Measurements from ENCODE around the gene RFT1.
A peak's percentile ranks its signal among the peaks of the same experiment; 100 is the strongest.

Gene RFT1

DNA sequence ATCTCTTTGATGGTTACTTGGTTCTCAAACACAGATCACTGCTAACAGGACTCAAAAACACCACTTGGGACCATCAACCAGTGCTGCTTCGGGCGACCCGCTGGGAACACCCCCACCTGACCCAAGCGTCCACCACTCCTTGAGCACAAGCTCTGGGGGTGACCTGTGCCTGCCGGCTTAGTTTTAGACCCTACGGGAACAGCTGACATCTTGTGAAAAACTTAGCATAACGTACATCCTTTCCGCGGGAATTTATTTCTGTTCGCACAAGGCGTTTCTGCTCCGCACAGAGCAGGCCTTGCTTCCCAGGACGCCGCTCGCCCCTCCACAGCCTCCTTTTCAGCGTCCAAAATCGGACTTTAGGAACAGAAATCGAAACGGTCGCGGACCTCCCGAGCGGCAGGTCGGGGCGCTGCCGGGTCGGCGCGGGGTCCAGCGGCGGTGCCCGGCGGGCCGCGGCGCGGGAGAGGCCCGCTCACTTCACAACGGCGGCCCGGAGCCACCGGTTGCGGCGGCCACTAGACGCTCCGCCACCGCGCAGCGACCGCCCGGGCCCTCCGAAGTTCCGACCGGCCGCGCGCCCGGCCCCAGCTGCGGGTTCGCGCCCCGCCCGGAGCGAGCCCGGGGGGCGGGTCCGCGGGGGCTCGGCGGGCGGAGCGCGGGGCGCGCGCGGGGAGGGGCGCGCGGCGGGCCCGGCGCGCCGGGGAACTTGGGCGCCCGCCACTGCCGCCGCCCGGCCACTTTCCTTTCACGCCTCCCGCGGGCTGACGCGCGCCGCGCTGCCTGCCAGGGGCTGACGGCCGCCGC is 85.3 kb downstream of the RFT1 start:
- no peaks in the 10 kb centered on the region for H3K36me3 ChIP-seq (ENCODE audit: control insufficient read depth, insufficient read depth, low read length)
- H3K27ac ChIP-seq (ENCODE audit: insufficient read depth, low read depth, low read length, poor library complexity, severe bottlenecking): no peak overlapping the region
- peaks cover 6% of the 10 kb centered on the region for H3K4me1 ChIP-seq (ENCODE audit: control insufficient read depth, insufficient read depth, low read length)
- H3K4me3 ChIP-seq (ENCODE audit: insufficient read depth, low read depth, low read length): peak overlapping the region; percentile 70
- H3K9me3 ChIP-seq (ENCODE audit: control insufficient read depth, low read length): no peaks in the 10 kb centered on the region
- H3K27me3 ChIP-seq (ENCODE audit: control insufficient read depth, insufficient read depth, low read length, poor library complexity, severe bottlenecking): peaks cover 54% of the 10 kb centered on the region
- 1% methylated on average over 101 of the region's 101 CpGs for WGBS, 2 experiments

- Histone ChIP-seq H3K27me3 (ENCODE audit: control insufficient read depth, insufficient read depth, low read length, poor library complexity, severe bottlenecking) (peaks cover 54% of the 10 kb centered on the region), H3K27ac (ENCODE audit: insufficient read depth, low read depth, low read length, poor library complexity, severe bottlenecking) (no peak overlapping the region), H3K4me1 (ENCODE audit: control insufficient read depth, insufficient read depth, low read length) (peaks cover 6% of the 10 kb centered on the region), H3K4me3 (ENCODE audit: insufficient read depth, low read depth, low read length) (peak overlapping the region; percentile 70), H3K36me3 (ENCODE audit: control insufficient read depth, insufficient read depth, low read length) (no peaks in the 10 kb centered on the region), H3K9me3 (ENCODE audit: control insufficient read depth, low read length) (no peaks in the 10 kb centered on the region)
- WGBS, 2 experiments: 72 to 76% methylated on average over 11 of the region's 11 CpGs
These were observed 85.9 kb downstream of the RFT1 start for GRCh38 chr3:53044371-53044710.

GRCh38 chr3:53043738-53044137 is 86.5 kb downstream of the RFT1 start:
- Histone ChIP-seq H3K27me3 (ENCODE audit: control insufficient read depth, insufficient read depth, low read length, poor library complexity, severe bottlenecking) (peaks cover 54% of the 10 kb centered on the region), H3K9me3 (ENCODE audit: control insufficient read depth, low read length) (no peaks in the 10 kb centered on the region), H3K4me3 (ENCODE audit: insufficient read depth, low read depth, low read length) (no peak overlapping the region), H3K27ac (ENCODE audit: insufficient read depth, low read depth, low read length, poor library complexity, severe bottlenecking) (no peak overlapping the region), H3K36me3 (ENCODE audit: control insufficient read depth, insufficient read depth, low read length) (no peaks in the 10 kb centered on the region), H3K4me1 (ENCODE audit: control insufficient read depth, insufficient read depth, low read length) (peaks cover 6% of the 10 kb centered on the region)
- 92 to 94% methylated on average over 1 to 2 of the region's 2 CpGs for WGBS, 2 experiments

GRCh38 chr3:53042651-53043050 is 87.6 kb downstream of the RFT1 start:
- Histone ChIP-seq H3K27ac (ENCODE audit: insufficient read depth, low read depth, low read length, poor library complexity, severe bottlenecking) (no peak overlapping the region), H3K27me3 (ENCODE audit: control insufficient read depth, insufficient read depth, low read length, poor library complexity, severe bottlenecking) (peaks cover 43% of the 10 kb centered on the region), H3K4me1 (ENCODE audit: control insufficient read depth, insufficient read depth, low read length) (peaks cover 6% of the 10 kb centered on the region), H3K9me3 (ENCODE audit: control insufficient read depth, low read length) (no peaks in the 10 kb centered on the region), H3K36me3 (ENCODE audit: control insufficient read depth, insufficient read depth, low read length) (no peaks in the 10 kb centered on the region), H3K4me3 (ENCODE audit: insufficient read depth, low read depth, low read length) (no peak overlapping the region)
- WGBS, 2 experiments: 78 to 81% methylated on average over 2 of the region's 3 CpGs

DNA sequence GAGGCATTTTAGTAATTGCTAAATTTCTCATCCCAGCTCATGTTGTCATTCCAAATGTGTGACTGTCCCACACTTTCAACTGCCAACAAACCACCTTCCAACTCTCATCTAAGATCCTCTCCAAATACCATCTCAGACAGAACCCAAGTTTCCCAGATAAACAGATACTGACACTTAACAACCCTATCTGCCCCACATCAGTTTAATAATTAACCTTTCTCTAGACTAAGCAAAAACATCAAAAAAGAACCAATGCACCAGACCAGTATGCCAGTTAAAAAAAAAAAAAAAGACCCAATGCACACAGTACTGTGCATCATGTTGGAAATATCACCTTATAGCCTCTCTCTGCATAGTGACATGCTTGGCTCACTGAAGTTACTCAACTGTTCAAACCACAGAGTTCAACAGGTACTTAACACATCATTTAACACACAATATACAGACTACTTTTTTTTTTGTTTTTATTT is 89.8 kb downstream of the RFT1 start:
- peaks cover 6% of the 10 kb centered on the region for H3K4me1 ChIP-seq (ENCODE audit: control insufficient read depth, insufficient read depth, low read length)
- no peaks in the 10 kb centered on the region for H3K9me3 ChIP-seq (ENCODE audit: control insufficient read depth, low read length)

GRCh38 chr3:53039376-53039752 is 90.9 kb downstream of the RFT1 start:
- Histone ChIP-seq H3K4me3 (ENCODE audit: insufficient read depth, low read depth, low read length) (no peak overlapping the region), H3K36me3 (ENCODE audit: control insufficient read depth, insufficient read depth, low read length) (no peaks in the 10 kb centered on the region), H3K9me3 (ENCODE audit: control insufficient read depth, low read length) (no peaks in the 10 kb centered on the region), H3K27ac (ENCODE audit: insufficient read depth, low read depth, low read length, poor library complexity, severe bottlenecking) (no peak overlapping the region), H3K27me3 (ENCODE audit: control insufficient read depth, insufficient read depth, low read length, poor library complexity, severe bottlenecking) (peaks cover 18% of the 10 kb centered on the region), H3K4me1 (ENCODE audit: control insufficient read depth, insufficient read depth, low read length) (peaks cover 4% of the 10 kb centered on the region)
- 92 to 95% methylated on average over 1 to 2 of the region's 2 CpGs for WGBS, 2 experiments

More for the DNA sequence above, 89.8 kb downstream of the RFT1 start:
- Histone ChIP-seq H3K27me3 (ENCODE audit: control insufficient read depth, insufficient read depth, low read length, poor library complexity, severe bottlenecking) (peaks cover 24% of the 10 kb centered on the region), H3K36me3 (ENCODE audit: control insufficient read depth, insufficient read depth, low read length) (no peaks in the 10 kb centered on the region), H3K4me3 (ENCODE audit: insufficient read depth, low read depth, low read length) (no peak overlapping the region), H3K27ac (ENCODE audit: insufficient read depth, low read depth, low read length, poor library complexity, severe bottlenecking) (no peak overlapping the region)

DNA sequence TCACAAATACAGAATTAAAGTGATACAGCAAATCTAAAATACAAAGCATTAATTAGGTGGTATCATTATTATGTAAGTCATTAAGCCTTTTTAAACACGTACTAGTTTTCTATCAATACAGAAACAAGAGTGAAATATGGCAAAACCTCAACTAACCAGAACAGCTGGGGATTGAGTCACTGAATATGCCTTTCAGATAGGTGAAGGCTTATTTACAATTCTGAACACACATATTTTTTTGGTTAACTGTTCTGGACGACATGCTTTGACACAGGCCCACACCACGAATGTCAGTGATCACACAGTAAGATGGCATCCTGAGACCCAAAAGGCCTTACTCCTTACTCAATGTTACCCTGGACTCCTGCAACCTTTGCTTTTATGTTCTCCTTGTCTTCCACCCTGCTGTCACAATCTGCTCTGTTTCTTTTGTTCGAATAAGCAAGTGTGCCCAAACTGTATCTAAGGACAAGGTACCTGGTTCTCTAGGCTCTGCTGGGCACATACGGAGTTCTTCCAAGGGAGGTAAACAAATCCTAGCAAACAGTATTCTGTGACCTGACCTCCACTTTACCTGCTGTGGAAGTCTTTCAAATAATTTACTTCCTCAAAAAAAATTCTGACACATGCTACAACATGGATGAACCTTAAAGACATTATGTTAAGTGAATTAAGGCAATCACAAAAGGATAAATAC is 91.4 kb downstream of the RFT1 start:
- Histone ChIP-seq H3K4me1 (ENCODE audit: control insufficient read depth, insufficient read depth, low read length) (no peaks in the 10 kb centered on the region), H3K4me3 (ENCODE audit: insufficient read depth, low read depth, low read length) (no peak overlapping the region), H3K27me3 (ENCODE audit: control insufficient read depth, insufficient read depth, low read length, poor library complexity, severe bottlenecking) (peaks cover 12% of the 10 kb centered on the region), H3K27ac (ENCODE audit: insufficient read depth, low read depth, low read length, poor library complexity, severe bottlenecking) (no peak overlapping the region), H3K36me3 (ENCODE audit: control insufficient read depth, insufficient read depth, low read length) (no peaks in the 10 kb centered on the region), H3K9me3 (ENCODE audit: control insufficient read depth, low read length) (no peaks in the 10 kb centered on the region)
- WGBS, 2 experiments: 87 to 93% methylated on average over 4 to 5 of the region's 5 CpGs
